K562 (cell line): ENCODE results near the gene ZNF587. TPM values are rescaled to one million over a fixed set of nuclear protein-coding genes. Genes with fewer than 3 reads are reported as not detected.
"Not testable (repeated sequence)": the region's sequence is repeated elsewhere in the genome, so short reads cannot be mapped to it uniquely, and the experiment has no call there.

Experiments
- CREB1 ChIP-seq, 2 experiments: sonication (generic) in 1 of 2; formaldehyde crosslinking in 1 of 2; IDR thresholded peaks; 2 replicates each; pipeline versions ENCODE4 v1.6.1 to v1.8.0; 2012 to 2022; ENCODE audit warnings: inconsistent platforms in 1 of 2, mild to moderate bottlenecking in 1 of 2, missing genetic modification reagents in 1 of 2, moderate library complexity in 1 of 2
- EHMT2 ChIP-seq: fragments of 450-650 bp; IDR thresholded peaks from 2 replicates; pipeline ENCODE4 v1.6.1; 2018; ENCODE audit warnings: antibody characterized with exemption
- FOSL1 ChIP-seq: fragments of 200-800 bp; sonication (Bioruptor generic); conservative IDR thresholded peaks from 2 replicates; pipeline ENCODE4 v1.6.1; 2016; ENCODE audit warnings: missing genetic modification characterization, missing compliant biosample characterization
- HDAC1 ChIP-seq, 2 experiments: fragments of 450-650 bp; IDR thresholded peaks; 2 replicates each; pipeline ENCODE4 v1.6.1; 2016 to 2017; ENCODE audit warnings: inconsistent platforms in 1 of 2, mild to moderate bottlenecking in 1 of 2, moderate library complexity in 1 of 2
- L3MBTL2 ChIP-seq: fragments of 450-650 bp; IDR thresholded peaks from 2 replicates; pipeline ENCODE4 v1.6.1; 2016; ENCODE audit warnings: mild to moderate bottlenecking, moderate library complexity
- MYBL2 ChIP-seq, 2 experiments: fragments of 450-650 bp in 1 of 2; sonication (generic) in 1 of 2; formaldehyde crosslinking in 1 of 2; IDR thresholded peaks; 2 replicates each; pipeline versions ENCODE4 v1.6.1 to v1.8.1; 2017 to 2022; ENCODE audit warnings: borderline replicate concordance in 1 of 2, inconsistent platforms in 1 of 2, low read depth in 1 of 2, mild to moderate bottlenecking in 1 of 2, missing genetic modification reagents in 1 of 2, moderate library complexity in 1 of 2
- OTX1 ChIP-seq: fragments of 450-650 bp; formaldehyde crosslinking; IDR thresholded peaks from 2 replicates; pipeline ENCODE4 v1.4.0; 2022; ENCODE audit warnings: mild to moderate bottlenecking
- POLR2A ChIP-seq: fragments of 450-650 bp; conservative IDR thresholded peaks from 2 replicates; pipeline ENCODE4 v1.6.1; 2016
- RBFOX2 ChIP-seq: fragments of 200-400 bp; formaldehyde crosslinking; IDR thresholded peaks from 2 replicates; pipeline ENCODE4 v1.6.1; 2017; ENCODE audit warnings: low read depth, mild to moderate bottlenecking, low read length, moderate library complexity
- SAP30 ChIP-seq: fragments of 200-600 bp; sonication (generic); IDR thresholded peaks from 2 replicates; pipeline ENCODE4 v1.6.1; 2012; ENCODE audit warnings: borderline replicate concordance, low read depth, mild to moderate bottlenecking, moderate library complexity, low read length, control low read depth, inconsistent platforms; ENCODE audit not compliant: insufficient read depth, poor library complexity, severe bottlenecking
- polyA plus RNA-seq, 8 experiments: library from polyadenylated mRNA; depleted of rRNA in 4 of 8; stranded (reverse) in 5 of 8; unstranded in 3 of 8; fragments of >200 nt; fragmentation: Nextera tagmentation in 2 of 8; fragmentation: Illumina TruSeq in 1 of 8; extraction: Ambion mirVana in 2 of 8; extraction: Trizol in 1 of 8; gene quantifications; 2 replicates each; pipeline versions ENCODE4 v1.2.1 to v1.2.3, GENCODE V29; 2011 to 2014; ENCODE audit warnings: inconsistent platforms in 1 of 8, missing spikeins in 1 of 8
- total RNA-seq, 7 experiments: library from RNA; depleted of rRNA in 6 of 7; stranded (reverse); fragments of >200 nt in 6 of 7; fragmentation: Illumina TruSeq in 2 of 7; extraction: Trizol in 2 of 7; gene quantifications; 2 replicates each; pipeline versions ENCODE4 v1.2.1 to v1.2.3, GENCODE V29; 2011 to 2021; ENCODE audit warnings: low replicate concordance in 1 of 7
- TF ChIP-seq, protein P1 (sequence below): fragments of 450-650 bp; IDR thresholded peaks from 2 replicates; pipeline ENCODE4 v1.7.1; 2018; ENCODE audit warnings: mild to moderate bottlenecking, low read depth; ENCODE audit not compliant: partially characterized antibody
- TF ChIP-seq, protein P2 (sequence below): fragments of 450-650 bp; IDR thresholded peaks from 2 replicates; pipeline ENCODE4 v1.6.1; 2014; ENCODE audit warnings: low read depth, mild to moderate bottlenecking, moderate library complexity, borderline replicate concordance
- TF ChIP-seq, protein P3 (sequence below): sonication (generic); formaldehyde crosslinking; IDR thresholded peaks from 2 replicates; pipeline ENCODE4 v1.5.0; 2020; ENCODE audit warnings: missing genetic modification reagents
- TF ChIP-seq, protein P4 (sequence below), 3 experiments: fragments of 200-800 bp in 1 of 3; fragments of 250-450 bp in 1 of 3; fragments of 450-650 bp in 1 of 3; sonication (Bioruptor Pico) in 1 of 3; sonication (Bioruptor generic) in 1 of 3; formaldehyde crosslinking in 1 of 3; IDR thresholded peaks; 2 replicates each; pipeline versions ENCODE4 v1.6.1 to v1.8.0; 2016 to 2022; ENCODE audit warnings: mild to moderate bottlenecking in 2 of 3, missing genetic modification characterization in 2 of 3, missing compliant biosample characterization in 1 of 3, moderate library complexity in 1 of 3

ZNF587 gene
- total and polyA plus RNA-seq, 9 of the 15 experiments (the other 6 are each of a cell fraction or from before 2014, with no cell fraction given), result 3.2 to 42.0 (median 24.9) TPM

DNA sequence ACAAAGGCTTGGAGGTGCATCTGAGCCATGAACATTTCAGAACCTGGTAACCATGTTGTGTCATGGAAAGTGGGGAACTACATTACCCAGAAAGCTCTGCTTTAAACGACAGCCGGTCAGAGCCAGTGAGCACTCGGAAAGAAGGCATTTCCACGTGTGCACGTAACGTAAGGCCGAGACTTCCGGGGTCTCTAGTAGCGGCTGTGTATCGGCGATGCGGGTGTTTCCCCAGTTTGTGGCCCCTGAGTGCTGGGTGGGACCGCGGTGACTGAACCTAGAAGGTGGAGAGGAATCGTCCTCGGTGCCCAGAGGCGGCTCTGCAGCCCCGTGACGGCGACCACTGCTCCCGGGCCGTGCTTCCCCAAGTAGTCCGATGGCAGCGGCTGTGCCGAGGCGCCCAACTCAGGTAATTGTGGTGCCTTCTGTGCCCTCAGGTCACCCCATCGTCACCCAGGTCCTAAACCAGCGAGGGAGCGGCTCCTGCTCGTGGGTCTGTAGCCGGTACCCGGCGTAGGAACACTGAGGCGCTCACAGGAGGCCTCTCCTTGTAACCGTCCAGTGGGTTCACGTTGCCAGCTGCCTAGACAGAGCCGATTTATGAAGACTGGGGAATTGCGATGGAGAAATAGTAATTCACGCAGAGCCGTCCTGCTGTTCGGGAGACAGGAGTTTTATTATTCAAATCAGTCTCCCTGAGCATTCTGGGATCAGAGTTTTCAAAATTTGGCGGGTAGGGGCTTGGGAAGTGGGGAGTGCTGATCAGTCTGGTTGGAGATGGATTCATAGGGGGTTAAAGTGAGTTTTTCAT lies at the start of gene ZNF587 (continued):
- TF ChIP-seq MYBL2 (IDR thresholded peaks at IDR 0.05; ENCODE audit: low read depth) (peak; percentile 47; the same call in 1 of the 2 replicates), OTX1 (CRISPR knock-in tag) (0 out of 2 replicates have a peak, but pooled peaks have one; percentile 45), CREB1 (IDR thresholded peaks at IDR 0.05) (peak; percentile 42; the same call in 1 of the 2 replicates), CREB1 (CRISPR knock-in tag; IDR thresholded peaks at IDR 0.05) (peak; percentile 61), L3MBTL2 (peak; percentile 64), EHMT2 (peak; percentile 47; the same call in 1 of the 2 replicates), SAP30 (peak; percentile 53), FOSL1 (0 out of 2 replicates have a peak, but pooled peaks have one; percentile 10), POLR2A (peak; percentile 76), RBFOX2 (peak; percentile 82), HDAC1 (IDR thresholded peaks at IDR 0.05) (peak in 1 of 2 experiments; percentile 72; a peak in 2 of 4 replicates)
- not testable (repeated sequence) for TF ChIP-seq MYBL2 (CRISPR knock-in tag; IDR thresholded peaks at IDR 0.05; ENCODE audit: borderline replicate concordance)
- TF ChIP-seq, protein P1, sequence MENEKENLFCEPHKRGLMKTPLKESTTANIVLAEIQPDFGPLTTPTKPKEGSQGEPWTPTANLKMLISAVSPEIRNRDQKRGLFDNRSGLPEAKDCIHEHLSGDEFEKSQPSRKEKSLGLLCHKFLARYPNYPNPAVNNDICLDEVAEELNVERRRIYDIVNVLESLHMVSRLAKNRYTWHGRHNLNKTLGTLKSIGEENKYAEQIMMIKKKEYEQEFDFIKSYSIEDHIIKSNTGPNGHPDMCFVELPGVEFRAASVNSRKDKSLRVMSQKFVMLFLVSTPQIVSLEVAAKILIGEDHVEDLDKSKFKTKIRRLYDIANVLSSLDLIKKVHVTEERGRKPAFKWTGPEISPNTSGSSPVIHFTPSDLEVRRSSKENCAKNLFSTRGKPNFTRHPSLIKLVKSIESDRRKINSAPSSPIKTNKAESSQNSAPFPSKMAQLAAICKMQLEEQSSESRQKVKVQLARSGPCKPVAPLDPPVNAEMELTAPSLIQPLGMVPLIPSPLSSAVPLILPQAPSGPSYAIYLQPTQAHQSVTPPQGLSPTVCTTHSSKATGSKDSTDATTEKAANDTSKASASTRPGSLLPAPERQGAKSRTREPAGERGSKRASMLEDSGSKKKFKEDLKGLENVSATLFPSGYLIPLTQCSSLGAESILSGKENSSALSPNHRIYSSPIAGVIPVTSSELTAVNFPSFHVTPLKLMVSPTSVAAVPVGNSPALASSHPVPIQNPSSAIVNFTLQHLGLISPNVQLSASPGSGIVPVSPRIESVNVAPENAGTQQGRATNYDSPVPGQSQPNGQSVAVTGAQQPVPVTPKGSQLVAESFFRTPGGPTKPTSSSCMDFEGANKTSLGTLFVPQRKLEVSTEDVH, result peak; percentile 59
- TF ChIP-seq, protein P2, sequence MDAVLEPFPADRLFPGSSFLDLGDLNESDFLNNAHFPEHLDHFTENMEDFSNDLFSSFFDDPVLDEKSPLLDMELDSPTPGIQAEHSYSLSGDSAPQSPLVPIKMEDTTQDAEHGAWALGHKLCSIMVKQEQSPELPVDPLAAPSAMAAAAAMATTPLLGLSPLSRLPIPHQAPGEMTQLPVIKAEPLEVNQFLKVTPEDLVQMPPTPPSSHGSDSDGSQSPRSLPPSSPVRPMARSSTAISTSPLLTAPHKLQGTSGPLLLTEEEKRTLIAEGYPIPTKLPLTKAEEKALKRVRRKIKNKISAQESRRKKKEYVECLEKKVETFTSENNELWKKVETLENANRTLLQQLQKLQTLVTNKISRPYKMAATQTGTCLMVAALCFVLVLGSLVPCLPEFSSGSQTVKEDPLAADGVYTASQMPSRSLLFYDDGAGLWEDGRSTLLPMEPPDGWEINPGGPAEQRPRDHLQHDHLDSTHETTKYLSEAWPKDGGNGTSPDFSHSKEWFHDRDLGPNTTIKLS, result peak; percentile 97
- TF ChIP-seq, protein P3, sequence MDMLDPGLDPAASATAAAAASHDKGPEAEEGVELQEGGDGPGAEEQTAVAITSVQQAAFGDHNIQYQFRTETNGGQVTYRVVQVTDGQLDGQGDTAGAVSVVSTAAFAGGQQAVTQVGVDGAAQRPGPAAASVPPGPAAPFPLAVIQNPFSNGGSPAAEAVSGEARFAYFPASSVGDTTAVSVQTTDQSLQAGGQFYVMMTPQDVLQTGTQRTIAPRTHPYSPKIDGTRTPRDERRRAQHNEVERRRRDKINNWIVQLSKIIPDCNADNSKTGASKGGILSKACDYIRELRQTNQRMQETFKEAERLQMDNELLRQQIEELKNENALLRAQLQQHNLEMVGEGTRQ, result 0 out of 2 replicates have a peak, but pooled peaks have one; percentile 30
- TF ChIP-seq, protein P4, sequence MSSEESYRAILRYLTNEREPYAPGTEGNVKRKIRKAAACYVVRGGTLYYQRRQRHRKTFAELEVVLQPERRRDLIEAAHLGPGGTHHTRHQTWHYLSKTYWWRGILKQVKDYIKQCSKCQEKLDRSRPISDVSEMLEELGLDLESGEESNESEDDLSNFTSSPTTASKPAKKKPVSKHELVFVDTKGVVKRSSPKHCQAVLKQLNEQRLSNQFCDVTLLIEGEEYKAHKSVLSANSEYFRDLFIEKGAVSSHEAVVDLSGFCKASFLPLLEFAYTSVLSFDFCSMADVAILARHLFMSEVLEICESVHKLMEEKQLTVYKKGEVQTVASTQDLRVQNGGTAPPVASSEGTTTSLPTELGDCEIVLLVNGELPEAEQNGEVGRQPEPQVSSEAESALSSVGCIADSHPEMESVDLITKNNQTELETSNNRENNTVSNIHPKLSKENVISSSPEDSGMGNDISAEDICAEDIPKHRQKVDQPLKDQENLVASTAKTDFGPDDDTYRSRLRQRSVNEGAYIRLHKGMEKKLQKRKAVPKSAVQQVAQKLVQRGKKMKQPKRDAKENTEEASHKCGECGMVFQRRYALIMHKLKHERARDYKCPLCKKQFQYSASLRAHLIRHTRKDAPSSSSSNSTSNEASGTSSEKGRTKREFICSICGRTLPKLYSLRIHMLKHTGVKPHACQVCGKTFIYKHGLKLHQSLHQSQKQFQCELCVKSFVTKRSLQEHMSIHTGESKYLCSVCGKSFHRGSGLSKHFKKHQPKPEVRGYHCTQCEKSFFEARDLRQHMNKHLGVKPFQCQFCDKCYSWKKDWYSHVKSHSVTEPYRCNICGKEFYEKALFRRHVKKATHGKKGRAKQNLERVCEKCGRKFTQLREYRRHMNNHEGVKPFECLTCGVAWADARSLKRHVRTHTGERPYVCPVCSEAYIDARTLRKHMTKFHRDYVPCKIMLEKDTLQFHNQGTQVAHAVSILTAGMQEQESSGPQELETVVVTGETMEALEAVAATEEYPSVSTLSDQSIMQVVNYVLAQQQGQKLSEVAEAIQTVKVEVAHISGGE (CRISPR knock-in tag; IDR thresholded peaks at IDR 0.05), result peak in 1 of 3 experiments; percentile 69; a peak in 1 of 6 replicates
